A673 (cell line): ENCODE measurements around the gene ZNF445.
"Not testable (repeated sequence)": the region's sequence is repeated elsewhere in the genome, so short reads cannot be mapped to it uniquely, and the experiment has no call there.

Source experiments
- CTCF ChIP-seq: fragments of 300-800, 200-600 bp; sonication (generic); conservative IDR thresholded peaks from 2 replicates; pipeline ENCODE4 v1.5.1; 2017; ENCODE audit warnings: low read depth, mild to moderate bottlenecking, antibody characterized with exemption, low read length, moderate library complexity, mixed read lengths
- EZH2 ChIP-seq: fragments of 200-600 bp; sonication (generic); IDR thresholded peaks from 2 replicates; pipeline ENCODE4 v1.6.1; 2017; ENCODE audit warnings: borderline replicate concordance, low read depth, mild to moderate bottlenecking, mixed read lengths, antibody characterized with exemption, low read length; ENCODE audit not compliant: poor library complexity, severe bottlenecking

GRCh38 chr3:44474886-44475285 is 2.6 kb downstream of the ZNF445 start:
- not testable (repeated sequence) for TF ChIP-seq CTCF, EZH2
